K562 (cell line): ENCODE results near the gene KAZN. TPM values are rescaled to one million over a fixed set of nuclear protein-coding genes. Genes with fewer than 3 reads are reported as not detected.

Source experiments
- C11orf30 ChIP-seq: fragments of 450-650 bp; IDR thresholded peaks from 2 replicates; pipeline ENCODE4 v1.6.1; 2016; ENCODE audit warnings: low read depth, mild to moderate bottlenecking
- CEBPB ChIP-seq: fragments of 450-650 bp; IDR thresholded peaks from 2 replicates; pipeline ENCODE4 v1.6.1; 2016; ENCODE audit warnings: missing genetic modification characterization, missing compliant biosample characterization
- CREB1 ChIP-seq, 2 experiments: sonication (generic) in 1 of 2; formaldehyde crosslinking in 1 of 2; IDR thresholded peaks; 2 replicates each; pipeline versions ENCODE4 v1.6.1 to v1.8.0; 2012 to 2022; ENCODE audit warnings: inconsistent platforms in 1 of 2, mild to moderate bottlenecking in 1 of 2, missing genetic modification reagents in 1 of 2, moderate library complexity in 1 of 2
- EP400 ChIP-seq: fragments of 450-650 bp; IDR thresholded peaks from 2 replicates; pipeline ENCODE4 v1.6.1; 2017; ENCODE audit warnings: antibody characterized with exemption, mild to moderate bottlenecking, moderate library complexity
- ESRRA ChIP-seq: fragments of 450-650 bp; IDR thresholded peaks from 2 replicates; pipeline ENCODE4 v1.6.1; 2014; ENCODE audit warnings: low read depth, mild to moderate bottlenecking, moderate library complexity, borderline replicate concordance
- FIP1L1 ChIP-seq: fragments of 200-400 bp; formaldehyde crosslinking; IDR thresholded peaks from 2 replicates; pipeline ENCODE4 v1.6.1; 2018; ENCODE audit warnings: mild to moderate bottlenecking, low read depth, low read length; ENCODE audit not compliant: poor library complexity, severe bottlenecking
- HDAC3 ChIP-seq: fragments of 450-650 bp; IDR thresholded peaks from 2 replicates; pipeline ENCODE4 v1.6.1; 2018; ENCODE audit warnings: borderline replicate concordance, mild to moderate bottlenecking, moderate library complexity; ENCODE audit not compliant: partially characterized antibody
- HMBOX1 ChIP-seq: sonication (generic); IDR thresholded peaks from 2 replicates; pipeline ENCODE4 v1.6.1; 2016
- MGA ChIP-seq: fragments of 450-650 bp; IDR thresholded peaks from 2 replicates; pipeline ENCODE4 v1.6.1; 2016; ENCODE audit warnings: mild to moderate bottlenecking, moderate library complexity
- NFATC3 ChIP-seq: fragments of 450-650 bp; IDR thresholded peaks from 2 replicates; pipeline ENCODE4 v1.6.1; 2017; ENCODE audit warnings: mild to moderate bottlenecking
- NFE2L1 ChIP-seq: fragments of 450-650 bp; IDR thresholded peaks from 2 replicates; pipeline ENCODE4 v1.6.1; 2016; ENCODE audit warnings: missing genetic modification characterization, low read depth, mild to moderate bottlenecking, missing compliant biosample characterization, moderate library complexity, borderline replicate concordance
- PKNOX1 ChIP-seq: fragments of 450-650 bp; IDR thresholded peaks from 2 replicates; pipeline ENCODE4 v1.6.1; 2016
- POLR2AphosphoS5 ChIP-seq: IDR thresholded peaks from 2 replicates; pipeline ENCODE4 v1.6.1; 2011; ENCODE audit warnings: mild to moderate bottlenecking, low read depth, low read length, moderate library complexity; ENCODE audit not compliant: control insufficient read depth, insufficient read depth
- TCF3 ChIP-seq: sonication (generic); formaldehyde crosslinking; IDR thresholded peaks from 2 replicates; pipeline ENCODE4 v1.4.0; 2020; ENCODE audit warnings: mild to moderate bottlenecking, missing genetic modification reagents
- ZNF184 ChIP-seq: sonication (generic); formaldehyde crosslinking; IDR thresholded peaks from 2 replicates; pipeline ENCODE4 v1.5.0; 2020; ENCODE audit warnings: missing genetic modification reagents
- ZSCAN32 ChIP-seq: fragments of 450-650 bp; formaldehyde crosslinking; IDR thresholded peaks from 2 replicates; pipeline ENCODE4 v1.4.0; 2020; ENCODE audit warnings: mild to moderate bottlenecking, moderate library complexity
- polyA plus RNA-seq, 8 experiments: library from polyadenylated mRNA; depleted of rRNA in 4 of 8; stranded (reverse) in 5 of 8; unstranded in 3 of 8; fragments of >200 nt; fragmentation: Nextera tagmentation in 2 of 8; fragmentation: Illumina TruSeq in 1 of 8; extraction: Ambion mirVana in 2 of 8; extraction: Trizol in 1 of 8; gene quantifications; 2 replicates each; pipeline versions ENCODE4 v1.2.1 to v1.2.3, GENCODE V29; 2011 to 2014; ENCODE audit warnings: inconsistent platforms in 1 of 8, missing spikeins in 1 of 8
- total RNA-seq, 7 experiments: library from RNA; depleted of rRNA in 6 of 7; stranded (reverse); fragments of >200 nt in 6 of 7; fragmentation: Illumina TruSeq in 2 of 7; extraction: Trizol in 2 of 7; gene quantifications; 2 replicates each; pipeline versions ENCODE4 v1.2.1 to v1.2.3, GENCODE V29; 2011 to 2021; ENCODE audit warnings: low replicate concordance in 1 of 7

Gene KAZN
- total and polyA plus RNA-seq, 9 of the 15 experiments (the other 6 are each of a cell fraction or from before 2014, with no cell fraction given): 2.1 to 21.6 (median 5.4) TPM

GRCh38 chr1:14840374-14840773 is 241.9 kb downstream of the KAZN start (continued):
- TF ChIP-seq NFE2L1 (tag) (no peak), TCF3 (CRISPR knock-in tag) (peak; percentile 98), MGA (peak; percentile 69; the same call in 1 of the 2 replicates), ZSCAN32 (CRISPR knock-in tag) (no peak), ESRRA (peak; percentile 15; the same call in 1 of the 2 replicates), HMBOX1 (peak; percentile 48; the same call in 1 of the 2 replicates), ZNF184 (CRISPR knock-in tag) (no peak), NFATC3 (no peak), EP400 (peak; percentile 46; the same call in 1 of the 2 replicates), POLR2AphosphoS5 (peak; percentile 78), PKNOX1 (peak; percentile 27; the same call in 1 of the 2 replicates), HDAC3 (peak; percentile 75), C11orf30 (peak; percentile 78), CREB1 (IDR thresholded peaks at IDR 0.05) (no peak), CREB1 (CRISPR knock-in tag; IDR thresholded peaks at IDR 0.05) (no peak), FIP1L1 (no peak), CEBPB (peak; percentile 93)
